Measurements from ENCODE around the gene CHKA.

Gene CHKA

GRCh38 chr11:68010090-68011041 is 110.8 kb downstream of the CHKA start, which contains the start of gene ALDH3B1:
Gene ALDH3B1, plus strand, starts transcription at chr11:68010327. Its CDS starts 4,971 bp downstream, at chr11:68015298.
- in situ Hi-C loops (cut with MboI; ENCODE audit: low sequenced_read_pairs, unreplicated experiment): no loop called here
- DNase-seq (ENCODE audit: low spot score): no peak
- TF ChIP-seq, protein P1, sequence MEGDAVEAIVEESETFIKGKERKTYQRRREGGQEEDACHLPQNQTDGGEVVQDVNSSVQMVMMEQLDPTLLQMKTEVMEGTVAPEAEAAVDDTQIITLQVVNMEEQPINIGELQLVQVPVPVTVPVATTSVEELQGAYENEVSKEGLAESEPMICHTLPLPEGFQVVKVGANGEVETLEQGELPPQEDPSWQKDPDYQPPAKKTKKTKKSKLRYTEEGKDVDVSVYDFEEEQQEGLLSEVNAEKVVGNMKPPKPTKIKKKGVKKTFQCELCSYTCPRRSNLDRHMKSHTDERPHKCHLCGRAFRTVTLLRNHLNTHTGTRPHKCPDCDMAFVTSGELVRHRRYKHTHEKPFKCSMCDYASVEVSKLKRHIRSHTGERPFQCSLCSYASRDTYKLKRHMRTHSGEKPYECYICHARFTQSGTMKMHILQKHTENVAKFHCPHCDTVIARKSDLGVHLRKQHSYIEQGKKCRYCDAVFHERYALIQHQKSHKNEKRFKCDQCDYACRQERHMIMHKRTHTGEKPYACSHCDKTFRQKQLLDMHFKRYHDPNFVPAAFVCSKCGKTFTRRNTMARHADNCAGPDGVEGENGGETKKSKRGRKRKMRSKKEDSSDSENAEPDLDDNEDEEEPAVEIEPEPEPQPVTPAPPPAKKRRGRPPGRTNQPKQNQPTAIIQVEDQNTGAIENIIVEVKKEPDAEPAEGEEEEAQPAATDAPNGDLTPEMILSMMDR (IDR thresholded peaks at IDR 0.05; ENCODE audit: borderline replicate concordance, control extremely low read depth, extremely low read depth, insufficient read depth, missing control alignments): no peak

- no peak for DNase-seq (ENCODE audit: low spot score)
- TF ChIP-seq, protein P1 (IDR thresholded peaks at IDR 0.05; ENCODE audit: borderline replicate concordance, control extremely low read depth, extremely low read depth, insufficient read depth, missing control alignments): no peak
- in situ Hi-C loops (cut with MboI; ENCODE audit: low sequenced_read_pairs, unreplicated experiment): no loop called here
Observed at GRCh38 chr11:68009391-68010089, 111.6 kb downstream of the CHKA start.

- in situ Hi-C loops (cut with MboI; ENCODE audit: low sequenced_read_pairs, unreplicated experiment): no loop called here
- no peak for DNase-seq (ENCODE audit: low spot score)
Observed at GRCh38 chr11:68008381-68009337, 112.5 kb downstream of the CHKA start.

DNA sequence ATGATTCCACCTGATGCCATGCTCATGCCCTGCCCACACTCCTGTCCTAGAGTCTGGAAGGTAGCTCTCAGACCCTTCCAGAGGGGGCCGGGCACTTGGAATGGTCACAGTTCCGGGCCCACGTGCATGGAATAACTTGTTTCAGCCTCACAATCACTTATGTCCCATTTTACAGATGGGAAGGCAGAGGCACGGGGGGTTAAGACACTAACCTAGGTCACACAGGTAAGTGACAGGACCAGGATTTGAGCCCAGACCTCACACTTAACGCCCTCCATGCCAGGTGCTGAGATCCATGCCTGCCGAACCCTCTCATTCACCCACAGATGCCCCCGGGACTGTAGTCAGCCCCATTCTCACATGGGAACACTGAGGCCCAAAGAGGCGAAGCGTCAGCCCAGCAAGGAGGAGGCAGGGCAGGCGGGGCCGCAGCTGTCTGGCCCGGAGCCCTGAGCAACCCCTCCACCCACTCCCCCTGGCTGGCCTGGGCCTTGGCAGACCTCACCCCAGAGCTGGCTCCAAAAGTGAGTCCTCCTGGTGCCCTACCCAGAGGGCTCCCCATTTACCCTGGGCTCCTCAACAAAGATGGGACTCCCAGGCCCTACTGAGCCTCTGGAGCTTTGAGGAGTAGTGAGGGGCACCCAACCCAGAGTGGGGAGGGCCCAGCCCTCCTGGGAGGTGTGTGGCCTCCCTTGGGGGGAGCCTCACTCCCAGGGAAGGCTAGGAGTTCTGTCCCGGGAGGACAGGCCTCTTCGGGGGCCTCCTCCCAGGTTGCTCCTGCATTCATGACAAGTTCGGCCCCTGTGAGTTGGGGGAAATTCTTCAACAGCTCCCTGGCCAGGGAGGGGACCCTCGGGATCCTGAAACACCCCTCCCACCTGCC is 113.4 kb downstream of the CHKA start:
- in situ Hi-C loops (cut with MboI; ENCODE audit: low sequenced_read_pairs, unreplicated experiment): no loop called here
- no peak for DNase-seq (ENCODE audit: low spot score)
- TF ChIP-seq, protein P1 (IDR thresholded peaks at IDR 0.05; ENCODE audit: borderline replicate concordance, control extremely low read depth, extremely low read depth, insufficient read depth, missing control alignments): no peak

More at GRCh38 chr11:68008381-68009337, 112.5 kb downstream of the CHKA start:
- TF ChIP-seq, protein P1 (IDR thresholded peaks at IDR 0.05; ENCODE audit: borderline replicate concordance, control extremely low read depth, extremely low read depth, insufficient read depth, missing control alignments): no peak

DNA sequence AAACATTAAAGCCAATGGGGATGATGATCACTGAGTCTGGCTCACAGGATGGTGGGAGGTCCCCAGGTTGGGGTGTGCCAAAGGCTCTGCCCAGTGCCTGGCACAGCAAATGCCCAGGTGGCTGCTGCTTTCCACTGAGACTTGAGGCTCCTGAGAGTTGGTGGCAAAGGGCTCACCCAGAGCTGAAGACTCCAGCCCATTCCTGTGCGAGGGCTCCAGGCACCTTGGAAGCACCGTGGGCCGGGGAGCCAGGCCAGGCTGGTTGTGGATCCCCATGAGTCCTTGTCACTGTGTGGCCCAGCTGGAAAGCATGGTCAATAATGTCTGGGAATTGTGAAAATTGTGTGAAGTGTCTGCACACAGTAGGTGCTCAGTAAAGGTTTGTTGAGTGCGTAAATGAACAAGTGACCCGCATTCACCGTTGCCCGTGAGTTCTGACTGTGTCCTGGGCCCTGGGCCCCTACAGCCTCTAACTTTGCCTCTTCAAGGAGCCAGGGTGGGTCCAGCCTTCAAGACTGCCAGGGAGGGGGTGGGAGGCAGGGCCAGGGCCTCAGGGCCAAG is 114.5 kb downstream of the CHKA start:
- no peak for DNase-seq (ENCODE audit: low spot score)
- in situ Hi-C loops (cut with MboI; ENCODE audit: low sequenced_read_pairs, unreplicated experiment): no loop called here
- TF ChIP-seq, protein P1 (IDR thresholded peaks at IDR 0.05; ENCODE audit: borderline replicate concordance, control extremely low read depth, extremely low read depth, insufficient read depth, missing control alignments): no peak
